Measurements from ENCODE around the gene MYH13.

Gene MYH13

GRCh38 chr17:10392880-10393279, 20.1 kb upstream of the MYH13 start:
- Histone ChIP-seq H3K4me2 (ENCODE audit: low read depth, low read length) (no peak overlapping the region), H2AFZ (ENCODE audit: low read length) (no peak overlapping the region), H3K36me3 (replicated peaks; ENCODE audit: insufficient read depth, low read length) (no peaks in the 10 kb centered on the region), H3K4me1 (ENCODE audit: low read length) (no peaks in the 10 kb centered on the region), H3F3A (ENCODE audit: insufficient read depth, low read length) (no peaks in the 10 kb centered on the region), H3K9ac (ENCODE audit: low read length) (no peak overlapping the region), H3K79me2 (ENCODE audit: low read length) (no peaks in the 10 kb centered on the region), H3K27ac (ENCODE audit: low read length) (no peak overlapping the region), H3K9me3 (replicated peaks; ENCODE audit: insufficient read depth, low read length) (no peaks in the 10 kb centered on the region), H3K9me2 (replicated peaks; ENCODE audit: insufficient read depth, low read length) (no peaks in the 10 kb centered on the region), H4K20me1 (ENCODE audit: insufficient read depth, low read length) (no peaks in the 10 kb centered on the region), H3K27me3 (replicated peaks; ENCODE audit: insufficient read depth, low read length) (no peaks in the 10 kb centered on the region), H3K4me3 (ENCODE audit: low read length) (no peak overlapping the region)
- no peak for DNase-seq
- TF ChIP-seq EZH2 (optimal IDR thresholded peaks at IDR 0.05; ENCODE audit: low read depth, low read length): no peak
- TF ChIP-seq CTCF (IDR thresholded peaks at IDR 0.05; ENCODE audit: low read length): no peak
- TF ChIP-seq EZH2phosphoT487 (IDR thresholded peaks at IDR 0.05; ENCODE audit: low read length): no peak

DNA sequence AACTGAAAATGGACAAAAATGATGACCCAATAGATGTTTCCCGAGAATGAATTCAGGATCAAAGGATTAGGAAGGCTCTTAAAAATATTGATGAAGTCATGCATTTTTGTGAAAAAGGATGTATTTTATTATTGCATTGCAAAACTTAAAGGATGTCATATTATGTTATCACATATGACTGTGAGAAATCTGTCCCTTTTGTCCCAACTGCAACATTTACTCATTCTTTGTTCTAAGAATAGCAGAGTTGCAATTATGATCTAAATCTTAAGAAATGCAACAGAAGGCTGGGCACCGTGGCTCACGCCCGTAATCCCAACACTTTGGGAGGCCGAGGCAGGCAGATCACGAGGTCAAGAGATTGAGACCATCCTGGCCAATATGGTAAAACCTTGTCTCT, 13.1 kb upstream of the MYH13 start:
- no peak overlapping the region for H3K4me2 ChIP-seq (ENCODE audit: low read depth, low read length)
- H3K27ac ChIP-seq (ENCODE audit: low read length): no peak overlapping the region
- H3K4me3 ChIP-seq (ENCODE audit: low read length): no peak overlapping the region
- no peak overlapping the region for H2AFZ ChIP-seq (ENCODE audit: low read length)
- no peak overlapping the region for H3K9ac ChIP-seq (ENCODE audit: low read length)
- H3K9me2 ChIP-seq (replicated peaks; ENCODE audit: insufficient read depth, low read length): no peaks in the 10 kb centered on the region
- H3K79me2 ChIP-seq (ENCODE audit: low read length): no peaks in the 10 kb centered on the region
- H3K36me3 ChIP-seq (replicated peaks; ENCODE audit: insufficient read depth, low read length): no peaks in the 10 kb centered on the region
- H3K27me3 ChIP-seq (replicated peaks; ENCODE audit: insufficient read depth, low read length): no peaks in the 10 kb centered on the region
- H3F3A ChIP-seq (ENCODE audit: insufficient read depth, low read length): no peaks in the 10 kb centered on the region
- H3K9me3 ChIP-seq (replicated peaks; ENCODE audit: insufficient read depth, low read length): no peaks in the 10 kb centered on the region
- DNase-seq: no peak
- H3K4me1 ChIP-seq (ENCODE audit: low read length): no peaks in the 10 kb centered on the region
- no peak for TF ChIP-seq EZH2phosphoT487 (IDR thresholded peaks at IDR 0.05; ENCODE audit: low read length)
- TF ChIP-seq CTCF (IDR thresholded peaks at IDR 0.05; ENCODE audit: low read length): no peak
- TF ChIP-seq EZH2 (optimal IDR thresholded peaks at IDR 0.05; ENCODE audit: low read depth, low read length): no peak
- no peaks in the 10 kb centered on the region for H4K20me1 ChIP-seq (ENCODE audit: insufficient read depth, low read length)

DNA sequence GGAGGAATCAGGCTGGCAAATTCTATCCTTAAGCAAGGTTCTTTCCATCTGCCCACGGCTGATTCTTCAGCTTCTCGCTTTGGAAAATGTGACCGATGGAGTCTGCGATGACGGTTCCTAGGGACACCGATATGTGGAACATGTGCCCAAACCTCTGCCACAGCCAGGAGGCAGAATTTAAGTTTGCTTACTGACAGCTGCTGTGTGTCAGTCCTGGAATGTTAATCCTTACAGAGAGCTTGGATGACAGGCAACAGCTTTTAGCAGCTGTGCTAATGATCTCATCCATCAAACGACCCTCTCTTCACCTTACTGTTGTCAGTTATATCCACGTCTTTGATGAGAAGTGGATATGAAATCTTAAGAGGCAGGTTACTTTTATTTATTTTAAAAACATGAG, 11.4 kb upstream of the MYH13 start:
- Histone ChIP-seq H4K20me1 (ENCODE audit: insufficient read depth, low read length) (no peaks in the 10 kb centered on the region), H3F3A (ENCODE audit: insufficient read depth, low read length) (no peaks in the 10 kb centered on the region), H3K9me3 (replicated peaks; ENCODE audit: insufficient read depth, low read length) (no peaks in the 10 kb centered on the region), H3K9ac (ENCODE audit: low read length) (no peak overlapping the region), H3K9me2 (replicated peaks; ENCODE audit: insufficient read depth, low read length) (no peaks in the 10 kb centered on the region), H3K4me2 (ENCODE audit: low read depth, low read length) (no peak overlapping the region), H3K4me3 (ENCODE audit: low read length) (no peak overlapping the region), H3K79me2 (ENCODE audit: low read length) (no peaks in the 10 kb centered on the region), H3K27me3 (replicated peaks; ENCODE audit: insufficient read depth, low read length) (no peaks in the 10 kb centered on the region), H3K27ac (ENCODE audit: low read length) (no peak overlapping the region), H3K4me1 (ENCODE audit: low read length) (no peaks in the 10 kb centered on the region), H3K36me3 (replicated peaks; ENCODE audit: insufficient read depth, low read length) (no peaks in the 10 kb centered on the region), H2AFZ (ENCODE audit: low read length) (no peak overlapping the region)
- DNase-seq: no peak
- TF ChIP-seq EZH2phosphoT487 (IDR thresholded peaks at IDR 0.05; ENCODE audit: low read length) (no peak), EZH2 (optimal IDR thresholded peaks at IDR 0.05; ENCODE audit: low read depth, low read length) (no peak), CTCF (IDR thresholded peaks at IDR 0.05; ENCODE audit: low read length) (no peak)
